ENCODE results near the gene OR4K13. TPM values are rescaled to one million over a fixed set of nuclear protein-coding genes. Genes with fewer than 3 reads are reported as not detected.

The OR4K13 gene
- total and polyA plus RNA-seq, 10 donors, result not detected

DNA sequence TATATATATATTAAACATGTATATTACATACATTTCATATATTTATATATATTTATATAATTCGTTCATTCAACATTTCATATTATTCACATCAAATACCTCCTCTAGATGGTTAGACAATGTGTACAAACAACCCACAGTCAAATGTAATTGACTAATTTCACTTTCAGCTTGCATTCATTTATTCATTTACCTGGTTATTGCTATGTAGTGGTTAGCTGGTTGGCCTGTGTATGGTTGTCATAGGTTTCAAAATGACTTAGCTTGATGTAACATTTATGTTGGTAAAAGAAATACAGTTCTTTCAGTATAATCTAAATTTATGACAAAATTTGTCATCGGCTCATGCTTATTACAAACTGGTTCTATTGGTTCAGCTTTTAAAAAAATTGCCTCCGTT, 389 bp downstream of the OR4K13 start:
- intact Hi-C loops (cut with DNase I; ENCODE audit: low total_unique reads), result no loop called here
- no peak overlapping the region for H3K27ac ChIP-seq
- H3K9me3 ChIP-seq, result no peaks in the 10 kb centered on the region
- H3K36me3 ChIP-seq, result no peaks in the 10 kb centered on the region
- WGBS, 5 donors, result 68 to 77% (median 69%) methylated on average over 3 of the region's 3 CpGs
- TF ChIP-seq, protein P1, sequence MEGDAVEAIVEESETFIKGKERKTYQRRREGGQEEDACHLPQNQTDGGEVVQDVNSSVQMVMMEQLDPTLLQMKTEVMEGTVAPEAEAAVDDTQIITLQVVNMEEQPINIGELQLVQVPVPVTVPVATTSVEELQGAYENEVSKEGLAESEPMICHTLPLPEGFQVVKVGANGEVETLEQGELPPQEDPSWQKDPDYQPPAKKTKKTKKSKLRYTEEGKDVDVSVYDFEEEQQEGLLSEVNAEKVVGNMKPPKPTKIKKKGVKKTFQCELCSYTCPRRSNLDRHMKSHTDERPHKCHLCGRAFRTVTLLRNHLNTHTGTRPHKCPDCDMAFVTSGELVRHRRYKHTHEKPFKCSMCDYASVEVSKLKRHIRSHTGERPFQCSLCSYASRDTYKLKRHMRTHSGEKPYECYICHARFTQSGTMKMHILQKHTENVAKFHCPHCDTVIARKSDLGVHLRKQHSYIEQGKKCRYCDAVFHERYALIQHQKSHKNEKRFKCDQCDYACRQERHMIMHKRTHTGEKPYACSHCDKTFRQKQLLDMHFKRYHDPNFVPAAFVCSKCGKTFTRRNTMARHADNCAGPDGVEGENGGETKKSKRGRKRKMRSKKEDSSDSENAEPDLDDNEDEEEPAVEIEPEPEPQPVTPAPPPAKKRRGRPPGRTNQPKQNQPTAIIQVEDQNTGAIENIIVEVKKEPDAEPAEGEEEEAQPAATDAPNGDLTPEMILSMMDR (IDR thresholded peaks at IDR 0.05 in 8 of 11, conservative IDR thresholded peaks at IDR 0.05 in 3 of 11), result no peak
- no peak for TF ChIP-seq POLR2A (IDR thresholded peaks at IDR 0.05)
- no peak for TF ChIP-seq POLR2AphosphoS5 (IDR thresholded peaks at IDR 0.05)
- DNase-seq, result no peak
- no peaks in the 10 kb centered on the region for H3K4me1 ChIP-seq
- no peak overlapping the region for H3K4me3 ChIP-seq
- H3K27me3 ChIP-seq (replicated peaks in 1 of 7), result no peaks in the 10 kb centered on the region

DNA sequence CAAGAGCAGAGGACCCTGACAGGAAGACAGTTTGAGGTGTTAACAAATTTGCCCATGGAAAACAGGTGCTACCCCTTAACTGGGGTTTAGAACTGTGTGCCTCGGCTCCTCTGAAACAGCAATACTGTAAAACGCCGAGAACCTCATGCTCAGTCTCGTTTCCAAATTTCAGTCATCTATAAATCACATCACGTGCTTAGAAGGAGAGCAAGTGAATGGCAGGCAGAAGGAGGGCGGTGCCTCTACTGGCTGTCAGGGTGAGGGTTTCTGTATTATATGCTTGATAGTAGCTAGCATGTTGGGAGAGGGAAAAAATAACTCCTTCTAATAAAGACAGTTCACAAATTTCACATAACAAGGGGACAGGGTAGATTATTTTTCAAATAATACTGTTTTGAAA, 4.8 kb downstream of the OR4K13 start:
- Histone ChIP-seq H3K4me3 (no peak overlapping the region), H3K4me1 (no peaks in the 10 kb centered on the region), H3K27me3 (replicated peaks in 1 of 7) (no peaks in the 10 kb centered on the region), H3K27ac (no peak overlapping the region), H3K36me3 (no peaks in the 10 kb centered on the region), H3K9me3 (no peaks in the 10 kb centered on the region)
- 70 to 82% (median 76%) methylated on average over 6 of the region's 6 CpGs for WGBS, 5 donors
- TF ChIP-seq POLR2A (IDR thresholded peaks at IDR 0.05), result no peak
- TF ChIP-seq, protein P1 (IDR thresholded peaks at IDR 0.05 in 8 of 11, conservative IDR thresholded peaks at IDR 0.05 in 3 of 11), result no peak
- no peak for TF ChIP-seq POLR2AphosphoS5 (IDR thresholded peaks at IDR 0.05)
- intact Hi-C loops (cut with DNase I; ENCODE audit: low total_unique reads), result no loop called here
- DNase-seq, result no peak

DNA sequence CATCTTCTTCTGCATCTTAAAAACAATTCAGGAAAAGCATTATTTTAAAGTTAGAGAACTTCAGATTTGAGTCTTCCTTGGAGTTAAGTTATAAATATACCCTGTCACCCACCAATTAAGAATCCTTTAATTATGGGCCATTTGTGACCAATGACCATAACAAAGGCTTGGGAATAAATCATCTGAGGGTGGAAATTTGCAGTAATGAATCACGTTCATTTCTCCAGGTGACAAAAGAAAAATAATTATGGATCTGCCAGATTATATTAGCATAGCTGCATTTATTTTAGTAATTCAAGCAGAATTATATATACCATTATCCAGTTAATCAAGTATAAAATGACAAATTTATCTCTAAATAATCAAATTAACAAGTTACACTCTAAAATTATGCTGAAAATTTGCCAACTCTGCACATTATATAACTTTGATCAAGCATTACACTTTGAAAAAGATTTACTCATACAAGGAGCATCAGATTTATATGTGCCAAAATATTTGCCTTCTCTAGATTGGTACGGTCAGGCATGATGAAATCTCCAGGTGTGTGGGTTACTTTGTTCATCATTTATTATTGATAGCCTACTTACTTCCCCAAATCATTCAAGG, 16.5 kb downstream of the OR4K13 start, which contains the start of gene OR4K14:
Gene OR4K14 (minus strand): TSS at position 51 of the 609 bp plus-strand sequence. CDS start 4,114 bp downstream, outside the sequence.
- 54 to 83% (median 77%) methylated on average over 2 of the region's 2 CpGs for WGBS, 5 donors
- Histone ChIP-seq H3K9me3 (peaks cover 0 to 4% (median 0%) of the 10 kb centered on the region in 8 donors), H3K4me3 (no peak within 1 kb of the TSS)

DNA sequence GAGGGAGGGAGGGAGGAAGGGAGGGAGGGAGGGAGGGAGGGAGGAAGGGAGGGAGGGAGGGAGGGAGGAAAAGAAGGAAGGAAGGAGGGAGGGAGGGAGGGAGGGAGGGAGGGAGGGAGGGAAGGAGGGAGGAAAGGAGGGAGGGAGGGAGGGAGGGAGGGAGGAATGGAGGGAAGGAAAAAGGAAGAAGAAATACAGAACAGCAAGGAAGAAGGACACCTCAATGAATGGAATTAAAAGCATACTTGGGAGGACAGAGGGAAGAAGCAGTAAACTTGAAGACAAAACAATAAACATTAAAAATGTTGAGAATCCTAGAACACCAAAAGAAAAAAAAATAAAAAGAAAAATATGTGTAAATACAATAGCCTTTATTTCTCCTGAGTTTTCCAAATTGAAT, 27.7 kb downstream of the OR4K13 start:
- no peaks in the 10 kb centered on the region for H3K36me3 ChIP-seq
- peaks cover 0 to 23% (median 0%) of the 10 kb centered on the region in 8 donors for H3K9me3 ChIP-seq
- no peaks in the 10 kb centered on the region for H3K27me3 ChIP-seq (replicated peaks in 1 of 7)
- no peak for DNase-seq
- H3K27ac ChIP-seq, result no peak overlapping the region
- intact Hi-C loops (cut with DNase I; ENCODE audit: low total_unique reads), result no loop called here
- TF ChIP-seq, protein P1 (IDR thresholded peaks at IDR 0.05 in 8 of 11, conservative IDR thresholded peaks at IDR 0.05 in 3 of 11), result no peak
- TF ChIP-seq POLR2AphosphoS5 (IDR thresholded peaks at IDR 0.05), result no peak
- no peak for TF ChIP-seq POLR2A (IDR thresholded peaks at IDR 0.05)
- no peaks in the 10 kb centered on the region for H3K4me1 ChIP-seq
- H3K4me3 ChIP-seq, result no peak overlapping the region

More for the DNA sequence above, 16.5 kb downstream of the OR4K13 start, which contains the start of gene OR4K14:
- Histone ChIP-seq H3K27me3 (replicated peaks in 1 of 7) (no peaks in the 10 kb centered on the region), H3K36me3 (no peaks in the 10 kb centered on the region), H3K4me1 (no peaks in the 10 kb centered on the region), H3K27ac (no peak within 1 kb of the TSS)
- TF ChIP-seq, protein P1 (IDR thresholded peaks at IDR 0.05 in 8 of 11, conservative IDR thresholded peaks at IDR 0.05 in 3 of 11), result no peak
- TF ChIP-seq POLR2A (IDR thresholded peaks at IDR 0.05) (no peak), POLR2AphosphoS5 (IDR thresholded peaks at IDR 0.05) (no peak)
- intact Hi-C loops (cut with DNase I; ENCODE audit: low total_unique reads), result no loop called here
- DNase-seq, result no peak
